ENCODE results near the gene FLT4. TPM values are rescaled to one million over a fixed set of nuclear protein-coding genes. Genes with fewer than 3 reads are reported as not detected.
A peak's percentile ranks its signal among the peaks of the same experiment; 100 is the strongest.

FLT4 gene
- polyA plus RNA-seq, 1 donor (not counting 4 experiments of a cell fraction or from before 2014, with no cell fraction given) = not detected

- peaks cover 49% of the 10 kb centered on the region for H3K27me3 ChIP-seq (ENCODE audit: control insufficient read depth, extremely low read depth, insufficient read depth, low read length)
- no peaks in the 10 kb centered on the region for H3K79me2 ChIP-seq (ENCODE audit: control insufficient read depth, insufficient read depth, low read length)
- no peaks in the 10 kb centered on the region for H3K9me1 ChIP-seq (ENCODE audit: control insufficient read depth, extremely low read depth, insufficient read depth, low read length)
- no peaks in the 10 kb centered on the region for H3K9me3 ChIP-seq (ENCODE audit: control insufficient read depth, low read depth, low read length)
- H3K36me3 ChIP-seq (ENCODE audit: control insufficient read depth in 2 of 2, extremely low read depth in 1 of 2, insufficient read depth in 2 of 2, low read length in 2 of 2) = no peaks in the 10 kb centered on the region
- H3K27ac ChIP-seq (ENCODE audit: control insufficient read depth, insufficient read depth, low read length) = no peak within 1 kb of the TSS
- FAIRE-seq = no peak
- no peaks in the 10 kb centered on the region for H3K4me1 ChIP-seq (ENCODE audit: control insufficient read depth, extremely low read depth, insufficient read depth, low read length)
- H3K9ac ChIP-seq (ENCODE audit: control insufficient read depth, extremely low read depth, insufficient read depth, low read length) = no peak within 1 kb of the TSS
- no peak for DNase-seq (ENCODE audit: low read depth, low spot score)
- TF ChIP-seq, protein P1, sequence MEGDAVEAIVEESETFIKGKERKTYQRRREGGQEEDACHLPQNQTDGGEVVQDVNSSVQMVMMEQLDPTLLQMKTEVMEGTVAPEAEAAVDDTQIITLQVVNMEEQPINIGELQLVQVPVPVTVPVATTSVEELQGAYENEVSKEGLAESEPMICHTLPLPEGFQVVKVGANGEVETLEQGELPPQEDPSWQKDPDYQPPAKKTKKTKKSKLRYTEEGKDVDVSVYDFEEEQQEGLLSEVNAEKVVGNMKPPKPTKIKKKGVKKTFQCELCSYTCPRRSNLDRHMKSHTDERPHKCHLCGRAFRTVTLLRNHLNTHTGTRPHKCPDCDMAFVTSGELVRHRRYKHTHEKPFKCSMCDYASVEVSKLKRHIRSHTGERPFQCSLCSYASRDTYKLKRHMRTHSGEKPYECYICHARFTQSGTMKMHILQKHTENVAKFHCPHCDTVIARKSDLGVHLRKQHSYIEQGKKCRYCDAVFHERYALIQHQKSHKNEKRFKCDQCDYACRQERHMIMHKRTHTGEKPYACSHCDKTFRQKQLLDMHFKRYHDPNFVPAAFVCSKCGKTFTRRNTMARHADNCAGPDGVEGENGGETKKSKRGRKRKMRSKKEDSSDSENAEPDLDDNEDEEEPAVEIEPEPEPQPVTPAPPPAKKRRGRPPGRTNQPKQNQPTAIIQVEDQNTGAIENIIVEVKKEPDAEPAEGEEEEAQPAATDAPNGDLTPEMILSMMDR (optimal IDR thresholded peaks at IDR 0.05 in 1 of 3, IDR thresholded peaks at IDR 0.05 in 1 of 3, conservative IDR thresholded peaks at IDR 0.05 in 1 of 3; ENCODE audit: extremely low read depth in 1 of 3, insufficient read depth in 2 of 3, low read length in 3 of 3) = no peak
- peak; percentile 4 for TF ChIP-seq EZH2 (IDR thresholded peaks at IDR 0.05; ENCODE audit: low read length)
- no peak within 1 kb of the TSS for H3K4me2 ChIP-seq (ENCODE audit: control insufficient read depth, extremely low read depth, insufficient read depth, low read depth, low read length)
- H4K20me1 ChIP-seq (ENCODE audit: control insufficient read depth, extremely low read depth, insufficient read depth, low read length) = no peaks in the 10 kb centered on the region
- H3K4me3 ChIP-seq (ENCODE audit: control insufficient read depth in 2 of 3, extremely low read depth in 1 of 3, insufficient read depth in 2 of 3, low read depth in 1 of 3, low read length in 3 of 3) = no peak within 1 kb of the TSS
- H2AFZ ChIP-seq (ENCODE audit: control insufficient read depth, low read length) = no peak within 1 kb of the TSS
- dilution Hi-C loops (cut with MboI; ENCODE audit: extremely low pct_ligation_motif_present, low sequenced_read_pairs) = no loop called here
Measured at GRCh38 chr5:180591311-180591887, 58.0 kb downstream of the FLT4 start, which contains the start of gene SCGB3A1. Gene SCGB3A1 (minus strand): TSS chr5:180591499. CDS start chr5:180591462, 37 bp downstream.

- Histone ChIP-seq H3K4me2 (ENCODE audit: control insufficient read depth, extremely low read depth, insufficient read depth, low read depth, low read length) (no peak overlapping the region), H3K79me2 (ENCODE audit: control insufficient read depth, insufficient read depth, low read length) (no peaks in the 10 kb centered on the region), H4K20me1 (ENCODE audit: control insufficient read depth, extremely low read depth, insufficient read depth, low read length) (no peaks in the 10 kb centered on the region), H3K4me3 (ENCODE audit: control insufficient read depth in 2 of 3, extremely low read depth in 1 of 3, insufficient read depth in 2 of 3, low read depth in 1 of 3, low read length in 3 of 3) (no peak overlapping the region), H3K4me1 (ENCODE audit: control insufficient read depth, extremely low read depth, insufficient read depth, low read length) (no peaks in the 10 kb centered on the region), H3K9me3 (ENCODE audit: control insufficient read depth, low read depth, low read length) (no peaks in the 10 kb centered on the region), H2AFZ (ENCODE audit: control insufficient read depth, low read length) (no peak overlapping the region), H3K36me3 (ENCODE audit: control insufficient read depth in 2 of 2, extremely low read depth in 1 of 2, insufficient read depth in 2 of 2, low read length in 2 of 2) (no peaks in the 10 kb centered on the region), H3K9me1 (ENCODE audit: control insufficient read depth, extremely low read depth, insufficient read depth, low read length) (no peaks in the 10 kb centered on the region), H3K27ac (ENCODE audit: control insufficient read depth, insufficient read depth, low read length) (no peak overlapping the region), H3K9ac (ENCODE audit: control insufficient read depth, extremely low read depth, insufficient read depth, low read length) (no peak overlapping the region), H3K27me3 (ENCODE audit: control insufficient read depth, extremely low read depth, insufficient read depth, low read length) (peaks cover 49% of the 10 kb centered on the region)
- TF ChIP-seq EZH2 (IDR thresholded peaks at IDR 0.05; ENCODE audit: low read length) = peak; percentile 66
- TF ChIP-seq, protein P1 (optimal IDR thresholded peaks at IDR 0.05 in 1 of 3, IDR thresholded peaks at IDR 0.05 in 1 of 3, conservative IDR thresholded peaks at IDR 0.05 in 1 of 3; ENCODE audit: extremely low read depth in 1 of 3, insufficient read depth in 2 of 3, low read length in 3 of 3) = no peak
- FAIRE-seq = no peak
- no peak for DNase-seq (ENCODE audit: low read depth, low spot score)
- dilution Hi-C loops (cut with MboI; ENCODE audit: extremely low pct_ligation_motif_present, low sequenced_read_pairs) = no loop called here
Measured at GRCh38 chr5:180590543-180591310, 58.7 kb downstream of the FLT4 start.
